Left lung (tissue), 10 donors: Measurements from ENCODE around the gene SON. TPM values are rescaled to one million over a fixed set of nuclear protein-coding genes. Genes with fewer than 3 reads are reported as not detected.

Experiments used
- ATAC-seq: fragments of 200-7000 bp; cut with Tn5 transposase; one replicate; pipeline ENCODE4 v1.9.1; 2020; ENCODE audit warnings: moderate library complexity
- DNase-seq, 4 donors: peaks; one replicate each; pipeline ENCODE4 v3.0.0-alpha.2; 2013 to 2020
- H3K27ac ChIP-seq, 2 donors: fragments of 200-600 bp; sonication (generic) in 1 of 2; one replicate each; pipeline versions ENCODE4 v1.5.0 to v1.8.0; 2020 to 2021
- H3K27me3 ChIP-seq, 2 donors: fragments of 200-600 bp; sonication (generic) in 1 of 2; one replicate each; pipeline versions ENCODE4 v1.5.0 to v1.8.0; 2020 to 2021
- H3K36me3 ChIP-seq, 2 donors: fragments of 200-600 bp; sonication (generic) in 1 of 2; one replicate each; pipeline versions ENCODE4 v1.5.0 to v1.8.0; 2020 to 2021
- H3K4me1 ChIP-seq, 2 donors: fragments of 200-600 bp; one replicate each; pipeline ENCODE4 v1.8.0; 2021
- H3K4me3 ChIP-seq, 2 donors: fragments of 200-600 bp; sonication (generic) in 1 of 2; one replicate each; pipeline versions ENCODE4 v1.5.0 to v1.8.0; 2020 to 2021; ENCODE audit warnings: mild to moderate bottlenecking in 1 of 2
- H3K9me3 ChIP-seq, 2 donors: fragments of 200-600 bp; sonication (generic) in 1 of 2; one replicate each; pipeline versions ENCODE4 v1.5.0 to v1.8.0; 2020 to 2021
- intact Hi-C, 2 donors: fragments of 100-400 bp; cut with DNase I; formaldehyde crosslinking; loops; one replicate each; pipeline versions ENCODE4 v1.11.2 to v1.14.2; 2022
- polyA plus RNA-seq, 6 donors: library from polyadenylated mRNA; unstranded; fragments of 120-200 nt; gene quantifications; one replicate each; pipeline ENCODE4 v1.2.1, GENCODE V29; 2013; ENCODE audit not compliant: insufficient read length in 6 of 6
- total RNA-seq, 2 donors: library from RNA; stranded (reverse); fragmentation: NEBNext Ultra II Directional; extraction: Animal tissue kit (Norgen Biotek cat#: 25700); gene quantifications; one replicate each; pipeline ENCODE4 v1.2.1, GENCODE V29; 2021
- TF ChIP-seq, protein P1 (sequence below), 2 donors: fragments of 200-600 bp; sonication (generic) in 1 of 2; IDR thresholded peaks; one replicate each; pipeline versions ENCODE4 v1.5.0 to v1.8.0; 2021; ENCODE audit warnings: antibody characterized with exemption in 2 of 2
- donor health status: DM: no; HTN: yes; CAD: no.
- donor health status: DM: no; HTN: no; CAD: no.

SON gene
- total and polyA plus RNA-seq, 8 donors = 237 to 454 (median 412) TPM

DNA sequence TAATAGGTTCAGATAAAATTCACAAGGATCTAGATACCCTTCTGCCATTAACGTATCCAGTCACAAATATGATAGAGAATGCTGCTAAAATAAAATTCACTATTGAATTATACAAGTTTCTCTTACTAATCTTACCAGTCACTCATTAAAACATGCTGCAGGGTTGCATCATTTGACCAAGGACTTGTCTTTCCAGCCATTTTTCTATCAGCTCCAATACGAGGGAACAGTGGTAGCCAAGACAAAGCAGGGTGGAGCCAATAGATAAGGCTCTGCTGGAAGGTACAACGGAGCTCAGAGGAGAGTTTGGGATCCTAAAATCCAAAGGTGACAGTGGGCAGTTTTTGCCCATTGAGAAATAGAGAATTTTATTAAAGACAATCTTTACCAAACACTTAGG, 41.6 kb downstream of the SON start:
- ATAC-seq (no peak), DNase-seq (no peak)
- Histone ChIP-seq H3K27me3 (no peaks in the 10 kb centered on the region), H3K36me3 (no peaks in the 10 kb centered on the region), H3K4me3 (no peak overlapping the region), H3K27ac (no peak overlapping the region), H3K4me1 (peaks cover 4 to 21% of the 10 kb centered on the region in 2 donors), H3K9me3 (no peaks in the 10 kb centered on the region)
- TF ChIP-seq, protein P1, sequence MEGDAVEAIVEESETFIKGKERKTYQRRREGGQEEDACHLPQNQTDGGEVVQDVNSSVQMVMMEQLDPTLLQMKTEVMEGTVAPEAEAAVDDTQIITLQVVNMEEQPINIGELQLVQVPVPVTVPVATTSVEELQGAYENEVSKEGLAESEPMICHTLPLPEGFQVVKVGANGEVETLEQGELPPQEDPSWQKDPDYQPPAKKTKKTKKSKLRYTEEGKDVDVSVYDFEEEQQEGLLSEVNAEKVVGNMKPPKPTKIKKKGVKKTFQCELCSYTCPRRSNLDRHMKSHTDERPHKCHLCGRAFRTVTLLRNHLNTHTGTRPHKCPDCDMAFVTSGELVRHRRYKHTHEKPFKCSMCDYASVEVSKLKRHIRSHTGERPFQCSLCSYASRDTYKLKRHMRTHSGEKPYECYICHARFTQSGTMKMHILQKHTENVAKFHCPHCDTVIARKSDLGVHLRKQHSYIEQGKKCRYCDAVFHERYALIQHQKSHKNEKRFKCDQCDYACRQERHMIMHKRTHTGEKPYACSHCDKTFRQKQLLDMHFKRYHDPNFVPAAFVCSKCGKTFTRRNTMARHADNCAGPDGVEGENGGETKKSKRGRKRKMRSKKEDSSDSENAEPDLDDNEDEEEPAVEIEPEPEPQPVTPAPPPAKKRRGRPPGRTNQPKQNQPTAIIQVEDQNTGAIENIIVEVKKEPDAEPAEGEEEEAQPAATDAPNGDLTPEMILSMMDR (IDR thresholded peaks at IDR 0.05) = no peak
- intact Hi-C loops = no loop called here

DNA sequence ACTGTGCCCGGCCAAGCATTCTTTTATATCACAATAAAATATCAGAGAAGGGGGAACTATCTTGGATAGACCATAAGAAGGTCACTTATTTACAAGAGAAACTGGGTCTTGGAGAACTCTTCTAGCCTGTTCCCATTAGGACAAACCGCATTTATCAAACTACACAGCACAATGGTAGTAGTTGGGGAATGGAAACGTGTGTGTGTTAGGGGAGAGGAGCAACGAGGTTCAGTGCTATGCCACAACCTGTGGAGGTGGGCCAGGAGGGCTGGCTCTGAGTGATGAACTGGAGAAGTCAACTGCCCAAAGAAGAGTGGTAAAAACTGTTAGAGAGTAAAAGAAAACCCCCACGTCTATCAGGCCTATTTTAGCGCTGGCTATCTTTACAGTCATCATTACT, 44.1 kb downstream of the SON start:
- no peak for DNase-seq

DNA sequence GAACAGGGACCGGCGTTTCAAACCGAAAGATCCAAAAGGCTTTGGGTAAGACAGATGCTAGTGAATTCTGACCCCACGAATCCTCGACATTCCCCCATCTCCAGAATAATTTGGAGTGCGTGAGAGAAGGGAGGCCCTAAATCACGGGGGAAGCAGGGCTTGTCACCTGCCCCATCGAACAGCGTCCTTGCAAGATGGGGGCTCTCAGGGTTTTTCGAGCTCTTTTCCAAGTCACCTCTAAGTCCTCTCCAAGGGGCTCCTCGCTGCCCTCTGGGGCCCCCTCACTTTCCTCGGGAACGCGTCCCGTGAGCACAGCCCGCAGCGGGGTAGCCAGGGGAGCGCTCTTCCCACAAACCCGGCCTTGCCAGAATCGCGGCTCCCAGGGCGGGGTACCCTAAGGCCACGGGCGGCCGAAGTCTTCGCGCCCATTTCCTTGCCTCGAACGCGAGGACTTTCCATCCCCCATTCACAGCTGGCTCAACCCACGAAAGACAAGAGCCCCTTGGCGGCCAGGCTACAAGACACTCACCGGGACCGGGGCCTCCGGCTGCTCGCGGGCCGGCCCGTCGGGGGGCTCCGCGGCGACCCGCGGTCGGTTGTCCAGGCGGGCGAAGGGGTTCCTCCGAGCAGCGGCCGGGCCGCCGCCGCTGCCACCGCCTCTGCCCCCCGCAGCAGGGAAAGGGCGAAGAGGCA, 45.1 kb downstream of the SON start:
- Histone ChIP-seq H3K27ac (peak overlapping the region; percentile 85 to 86), H3K27me3 (no peaks in the 10 kb centered on the region), H3K4me3 (peak overlapping the region; percentile 66 to 79), H3K9me3 (no peaks in the 10 kb centered on the region), H3K4me1 (peaks cover 4 to 22% of the 10 kb centered on the region in 2 donors), H3K36me3 (no peaks in the 10 kb centered on the region)
- peak; percentile 39 to 80 (median 50) for DNase-seq
- intact Hi-C loops = no loop called here
- peak; percentile 33 for ATAC-seq
- TF ChIP-seq, protein P1 (IDR thresholded peaks at IDR 0.05) = no peak

More for the DNA sequence above, 44.1 kb downstream of the SON start:
- H3K36me3 ChIP-seq = no peaks in the 10 kb centered on the region
- H3K4me3 ChIP-seq = no peak overlapping the region
- intact Hi-C loops = no loop called here
- no peak overlapping the region for H3K27ac ChIP-seq
- no peak for ATAC-seq
- H3K27me3 ChIP-seq = no peaks in the 10 kb centered on the region
- TF ChIP-seq, protein P1 (IDR thresholded peaks at IDR 0.05) = no peak
- H3K9me3 ChIP-seq = no peaks in the 10 kb centered on the region
- peaks cover 4 to 22% of the 10 kb centered on the region in 2 donors for H3K4me1 ChIP-seq

DNA sequence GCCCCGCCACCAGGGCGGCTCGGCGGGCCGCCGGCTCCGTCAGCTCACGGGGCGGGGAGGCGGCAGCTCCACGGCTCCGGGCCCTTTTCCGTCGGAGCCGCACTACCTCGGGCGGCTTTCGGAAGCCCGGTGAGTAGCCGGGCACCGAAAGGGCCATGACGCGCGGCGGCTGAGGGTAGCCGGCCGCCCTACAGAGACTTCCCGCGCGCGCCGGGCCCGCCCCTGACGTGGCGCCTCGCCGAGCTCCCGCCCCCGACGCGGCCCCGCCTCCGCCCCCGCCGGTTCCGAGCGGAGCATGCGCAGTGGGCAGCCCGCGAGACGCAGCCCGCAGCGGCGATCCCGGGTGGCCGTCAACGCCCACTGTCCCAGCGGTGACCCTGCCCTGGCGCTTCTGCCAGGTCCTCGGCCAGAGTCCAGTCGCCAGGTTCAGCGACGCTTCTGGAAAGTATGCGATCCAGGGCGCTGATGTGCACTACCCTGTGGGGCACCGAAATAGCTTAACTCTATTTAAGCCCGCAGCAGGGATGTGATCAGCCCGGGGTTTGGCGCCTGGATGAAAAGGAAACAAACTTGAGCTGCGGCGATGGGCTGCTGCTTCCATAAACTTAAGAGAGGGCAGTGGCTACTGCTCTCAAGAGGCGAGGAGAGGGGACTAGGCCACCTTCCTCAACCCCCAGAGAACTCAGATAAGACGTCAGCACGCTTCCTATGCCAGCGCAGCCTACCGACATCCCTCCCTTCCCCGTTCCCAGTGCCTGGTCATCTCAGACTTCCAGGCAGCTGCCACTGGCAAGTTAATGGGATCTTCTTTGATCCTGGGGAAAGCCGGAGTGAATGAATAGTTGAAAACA, 45.9 kb downstream of the SON start, which contains the start of gene DONSON:
Gene DONSON (minus strand): TSS at position 200 of the 851 bp plus-strand sequence. CDS start 43 bp downstream, at position 157.
- DNase-seq = peak; percentile 89 to 98 (median 92)
- no peaks in the 10 kb centered on the region for H3K9me3 ChIP-seq
- H3K27ac ChIP-seq = peak within 1 kb of the TSS; percentile 85 to 86
- H3K36me3 ChIP-seq = no peaks in the 10 kb centered on the region
- peaks cover 4 to 22% of the 10 kb centered on the region in 2 donors for H3K4me1 ChIP-seq
- TF ChIP-seq, protein P1 (IDR thresholded peaks at IDR 0.05) = no peak
- no peaks in the 10 kb centered on the region for H3K27me3 ChIP-seq
- peak; percentile 97 for ATAC-seq
- peak within 1 kb of the TSS; percentile 66 to 79 for H3K4me3 ChIP-seq
- intact Hi-C loops = no loop called here

DNA sequence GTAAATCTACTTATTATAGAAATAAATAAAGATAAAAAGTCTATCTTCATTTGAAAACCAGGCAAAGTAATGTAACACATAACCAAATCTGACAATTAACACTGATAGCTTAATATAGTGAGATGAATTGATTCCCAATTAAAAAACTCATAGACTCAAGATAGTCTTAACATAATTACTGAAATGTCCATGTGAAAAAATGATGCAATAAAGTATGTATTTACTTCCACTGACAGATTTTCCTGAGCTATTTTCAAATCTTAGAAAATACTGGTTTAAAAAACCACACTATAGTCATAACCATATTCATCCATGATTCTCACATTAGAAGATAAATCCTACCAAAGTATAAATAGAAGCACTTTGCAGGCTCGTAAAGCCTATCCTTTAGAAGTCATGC, 55.2 kb downstream of the SON start:
- TF ChIP-seq, protein P1 (IDR thresholded peaks at IDR 0.05) = no peak
- H3K9me3 ChIP-seq = no peaks in the 10 kb centered on the region
- intact Hi-C loops = no loop called here
- no peak for DNase-seq
- no peak for ATAC-seq
- H3K4me3 ChIP-seq = no peak overlapping the region
- H3K36me3 ChIP-seq = peaks cover 0 to 85% of the 10 kb centered on the region in 2 donors
- no peaks in the 10 kb centered on the region for H3K27me3 ChIP-seq
- H3K4me1 ChIP-seq = no peaks in the 10 kb centered on the region
- H3K27ac ChIP-seq = no peak overlapping the region
